Fibroblast of mammary gland (primary cell): ENCODE results near the gene OXT.
A peak's percentile ranks its signal among the peaks of the same experiment; 100 is the strongest.
"Not testable (repeated sequence)": the region's sequence is repeated elsewhere in the genome, so short reads cannot be mapped to it uniquely, and the experiment has no call there.

Experiments used
- DNase-seq: peaks from one replicate; pipeline ENCODE4 v3.0.0-alpha.2; 2010; ENCODE audit warnings: low read depth
- H3K4me3 ChIP-seq: 2 replicates; pipeline ENCODE4 v1.5.1; 2011; ENCODE audit warnings: low read depth, mild to moderate bottlenecking, low read length, moderate library complexity; ENCODE audit not compliant: control insufficient read depth
- TF ChIP-seq, protein P1 (sequence below): conservative IDR thresholded peaks from 2 replicates; pipeline ENCODE4 v1.5.1; 2011; ENCODE audit warnings: low read depth, low read length, inconsistent platforms; ENCODE audit not compliant: control insufficient read depth, insufficient read depth

The OXT gene

DNA sequence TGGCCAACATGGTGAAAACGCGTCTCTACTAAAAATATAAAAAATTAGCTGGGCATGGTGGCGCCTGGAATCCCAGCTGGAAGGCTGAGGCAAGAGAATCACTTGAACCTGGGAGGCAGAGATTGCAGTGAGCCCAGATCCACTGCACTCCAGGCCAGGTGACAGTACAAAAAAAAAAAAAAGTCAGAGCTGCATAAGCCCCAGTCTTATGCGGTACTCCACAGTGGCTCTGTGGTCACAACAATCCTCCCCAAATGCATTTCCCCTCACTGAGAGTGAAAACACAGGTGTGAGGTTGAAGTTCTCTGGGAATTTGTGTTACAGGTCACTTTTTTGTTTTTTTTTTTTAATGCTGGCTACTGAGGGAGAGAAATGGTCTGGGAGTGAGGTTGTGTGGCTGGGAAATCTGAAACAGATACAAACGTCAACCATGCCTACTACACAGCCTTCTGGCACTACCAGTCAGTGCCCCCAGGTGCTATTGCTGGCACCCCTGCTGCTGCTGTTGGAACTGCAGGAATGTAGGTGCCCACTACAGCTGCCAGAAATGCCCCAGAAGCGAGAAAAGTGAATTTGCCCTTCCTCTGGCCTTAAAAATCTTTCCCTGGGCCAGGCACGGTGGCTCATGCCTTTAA is 19.9 kb upstream of the OXT start:
- H3K4me3 ChIP-seq = no peak overlapping the region
- TF ChIP-seq, protein P1, sequence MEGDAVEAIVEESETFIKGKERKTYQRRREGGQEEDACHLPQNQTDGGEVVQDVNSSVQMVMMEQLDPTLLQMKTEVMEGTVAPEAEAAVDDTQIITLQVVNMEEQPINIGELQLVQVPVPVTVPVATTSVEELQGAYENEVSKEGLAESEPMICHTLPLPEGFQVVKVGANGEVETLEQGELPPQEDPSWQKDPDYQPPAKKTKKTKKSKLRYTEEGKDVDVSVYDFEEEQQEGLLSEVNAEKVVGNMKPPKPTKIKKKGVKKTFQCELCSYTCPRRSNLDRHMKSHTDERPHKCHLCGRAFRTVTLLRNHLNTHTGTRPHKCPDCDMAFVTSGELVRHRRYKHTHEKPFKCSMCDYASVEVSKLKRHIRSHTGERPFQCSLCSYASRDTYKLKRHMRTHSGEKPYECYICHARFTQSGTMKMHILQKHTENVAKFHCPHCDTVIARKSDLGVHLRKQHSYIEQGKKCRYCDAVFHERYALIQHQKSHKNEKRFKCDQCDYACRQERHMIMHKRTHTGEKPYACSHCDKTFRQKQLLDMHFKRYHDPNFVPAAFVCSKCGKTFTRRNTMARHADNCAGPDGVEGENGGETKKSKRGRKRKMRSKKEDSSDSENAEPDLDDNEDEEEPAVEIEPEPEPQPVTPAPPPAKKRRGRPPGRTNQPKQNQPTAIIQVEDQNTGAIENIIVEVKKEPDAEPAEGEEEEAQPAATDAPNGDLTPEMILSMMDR = no peak
- no peak for DNase-seq

DNA sequence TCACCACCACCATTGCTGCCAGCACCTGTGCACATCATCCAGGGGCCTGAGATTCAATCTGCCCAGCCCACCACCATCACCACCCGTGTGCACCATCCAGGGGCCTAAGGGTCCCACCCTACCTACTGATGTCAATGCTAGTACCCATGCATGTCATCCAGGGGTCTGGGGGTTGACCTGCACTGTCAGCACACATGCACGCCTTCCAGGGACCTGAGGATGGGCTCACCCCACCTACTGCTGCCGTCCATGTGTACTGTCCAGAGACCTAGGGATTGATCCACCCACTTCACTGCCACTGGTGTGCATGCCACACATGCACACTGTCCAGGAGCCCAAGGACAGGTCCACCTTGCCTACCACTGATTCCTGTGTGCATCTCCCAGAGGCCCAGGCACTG is 11.9 kb upstream of the OXT start:
- TF ChIP-seq, protein P1 = no peak
- H3K4me3 ChIP-seq = no peak overlapping the region
- DNase-seq = no peak

DNA sequence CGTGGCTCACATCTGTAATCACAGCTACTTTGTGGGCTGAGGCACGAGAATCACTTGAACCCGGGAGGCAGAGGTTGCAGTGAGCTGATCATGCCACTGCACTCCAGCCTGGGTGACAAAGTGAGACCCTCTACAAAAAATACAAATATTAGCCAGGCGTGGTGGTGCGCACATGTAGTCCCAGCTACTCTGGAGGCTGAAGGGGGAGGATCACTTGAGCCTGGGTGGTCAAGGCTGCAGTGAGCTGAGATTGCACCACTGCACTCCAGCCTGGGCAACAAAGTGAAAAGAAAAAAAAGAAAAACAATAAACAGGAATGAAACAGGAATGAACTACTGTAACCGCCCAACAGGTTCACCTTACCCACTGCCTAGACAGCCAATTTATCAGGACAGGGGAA is 7.3 kb upstream of the OXT start:
- not testable (repeated sequence) for H3K4me3 ChIP-seq, DNase-seq

DNA sequence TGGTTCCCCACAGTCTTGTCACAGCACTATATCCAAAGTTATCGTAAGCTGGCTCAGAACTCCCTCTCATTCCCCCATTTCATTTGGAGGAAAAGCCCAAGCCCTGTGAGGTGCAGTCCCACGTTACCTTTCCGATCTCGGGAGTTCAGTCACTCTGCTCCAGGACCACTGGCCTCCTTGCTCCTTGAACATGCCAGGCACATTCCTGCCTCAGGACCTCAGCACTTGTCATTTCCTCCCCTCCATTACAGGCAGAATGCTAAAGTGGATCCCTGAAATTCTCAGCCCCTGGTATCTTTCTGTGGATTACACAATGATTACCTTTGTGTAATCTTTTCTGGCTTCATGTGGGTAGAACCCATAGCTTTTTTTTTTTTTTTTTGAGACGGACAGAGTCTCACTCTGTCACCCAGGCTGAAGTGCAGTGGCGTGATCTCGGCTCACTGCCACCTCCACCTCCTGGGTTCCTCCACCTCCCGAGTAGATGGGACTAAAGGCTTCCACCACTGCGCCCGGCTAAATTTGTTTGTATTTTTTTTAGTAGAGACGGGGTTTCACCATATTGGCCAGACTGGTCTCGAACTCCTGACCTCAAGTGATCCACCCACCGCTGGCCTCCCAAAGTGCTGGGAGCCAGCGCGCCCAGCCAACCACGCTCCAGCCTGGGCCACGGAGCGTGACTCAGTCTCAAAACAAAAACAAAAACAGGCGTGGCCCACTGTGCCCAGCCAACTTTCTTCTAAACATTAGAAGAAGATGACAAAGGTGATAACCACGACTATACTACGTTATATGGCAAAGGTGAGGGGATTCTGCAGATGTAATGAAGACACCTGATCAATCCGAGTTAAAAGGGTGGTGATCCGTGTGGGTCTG is 4.0 kb upstream of the OXT start:
- peak; percentile 54 for DNase-seq
- H3K4me3 ChIP-seq = no peak overlapping the region
- TF ChIP-seq, protein P1 = no peak

DNA sequence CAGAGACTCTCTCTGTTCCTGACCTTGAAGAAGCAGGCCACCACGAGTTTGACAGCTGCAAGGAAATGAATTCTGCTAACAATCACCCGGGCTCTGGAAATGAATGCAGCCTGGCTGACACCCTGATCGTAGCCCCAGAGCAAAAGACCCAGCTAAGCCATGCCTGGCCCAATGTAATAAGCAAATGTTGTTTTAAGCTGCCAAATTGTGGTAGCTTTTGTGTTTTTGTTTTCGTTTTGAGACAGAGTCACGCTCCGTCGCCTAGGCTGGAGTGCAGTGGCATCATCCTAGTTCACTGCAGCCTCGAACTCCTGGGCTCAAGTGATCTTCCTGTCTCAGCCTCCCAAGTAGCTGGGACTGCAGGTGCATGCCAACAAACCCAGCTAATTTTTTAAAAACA is 3.3 kb upstream of the OXT start:
- no peak overlapping the region for H3K4me3 ChIP-seq
- TF ChIP-seq, protein P1 = no peak
- no peak for DNase-seq

DNA sequence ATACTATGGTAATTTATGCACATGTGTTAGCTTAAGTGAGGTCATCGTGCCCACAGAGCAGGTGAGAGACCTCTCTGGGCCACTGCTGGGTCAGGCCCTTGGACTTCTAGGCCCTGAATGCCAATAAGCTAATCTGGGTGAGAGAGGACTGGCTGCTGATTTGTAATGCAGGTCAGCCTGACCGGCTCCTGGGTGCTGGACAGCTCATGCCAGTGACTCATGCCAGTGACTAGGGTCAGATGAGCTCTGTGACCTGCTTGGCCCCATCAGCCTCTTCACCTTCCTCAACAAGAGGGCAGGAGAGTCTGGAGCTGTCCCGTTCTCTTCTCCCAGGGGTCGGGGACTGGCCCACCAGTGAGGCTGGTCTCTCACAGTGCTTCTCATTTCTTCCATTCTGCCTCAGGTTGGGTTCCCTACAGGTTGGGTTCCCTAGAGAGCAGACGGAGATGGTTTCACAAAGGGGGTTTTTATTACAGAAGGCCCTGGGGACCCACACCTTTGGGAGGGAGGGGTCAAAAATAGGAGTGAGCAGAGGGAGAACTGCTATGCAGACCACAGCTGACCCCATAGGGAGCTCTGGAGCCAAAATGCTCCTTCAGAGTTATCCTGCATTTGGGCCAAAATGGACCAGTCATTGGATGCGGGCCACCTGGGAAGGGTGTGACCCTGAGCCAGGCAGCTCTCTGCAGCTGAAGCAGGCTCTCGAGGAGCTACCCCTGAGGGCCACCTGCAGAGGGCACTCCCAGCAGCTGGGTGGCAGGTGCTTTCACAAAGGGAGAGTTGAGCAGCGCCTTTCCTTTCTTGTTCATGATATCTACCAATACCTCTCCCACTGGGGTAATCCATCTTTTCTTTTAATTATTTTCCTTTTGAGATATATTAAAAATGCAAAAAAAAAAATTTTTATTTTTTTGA is 2.2 kb upstream of the OXT start:
- TF ChIP-seq, protein P1 = no peak
- no peak overlapping the region for H3K4me3 ChIP-seq
- peak; percentile 72 for DNase-seq
